Stimulated activated CD4-positive, alpha-beta T cell treated with anti-CD3 and anti-CD28 coated beads, Interleukin-1b, Interleukin-23, amount 100 ng/mL, for 48 hours (primary cell): ENCODE measurements around the gene MRPS6.
A peak's percentile ranks its signal among the peaks of the same experiment; 100 is the strongest.

Experiments used
- DNase-seq: peaks from one replicate; pipeline ENCODE4 v3.0.0-alpha.2; 2020

The MRPS6 gene

GRCh38 chr21:34072145-34073031, 990 bp upstream of the MRPS6 start:
- DNase-seq = peak; percentile 14

DNA sequence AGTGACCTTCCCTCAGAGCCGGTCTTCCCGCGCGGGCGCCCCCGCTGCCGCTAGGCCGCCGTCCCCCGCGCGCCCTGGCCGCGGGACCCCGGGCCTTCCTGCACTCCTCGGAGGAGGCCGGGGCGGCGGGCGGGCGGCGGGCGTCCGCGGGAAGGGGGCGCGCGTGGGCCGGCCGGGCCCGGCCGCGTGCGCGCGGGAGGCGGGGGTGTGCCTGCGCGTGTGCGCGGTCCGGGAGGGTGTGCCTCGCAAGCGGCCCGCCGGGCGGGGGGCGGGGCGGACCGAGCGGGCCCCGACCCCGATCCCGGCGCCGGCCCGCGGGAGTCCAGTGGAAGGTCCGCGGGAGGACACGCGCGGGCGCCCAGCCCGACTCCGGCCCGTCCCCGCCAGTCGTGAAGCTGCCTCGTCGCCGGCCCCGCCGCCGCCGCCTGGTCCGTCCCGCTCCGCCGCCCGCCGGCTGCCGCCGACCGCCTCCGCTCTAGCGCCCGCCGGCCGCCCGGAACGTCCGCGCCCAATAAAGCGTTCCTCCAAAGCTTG, 438 bp downstream of the MRPS6 start:
- no peak for DNase-seq

DNA sequence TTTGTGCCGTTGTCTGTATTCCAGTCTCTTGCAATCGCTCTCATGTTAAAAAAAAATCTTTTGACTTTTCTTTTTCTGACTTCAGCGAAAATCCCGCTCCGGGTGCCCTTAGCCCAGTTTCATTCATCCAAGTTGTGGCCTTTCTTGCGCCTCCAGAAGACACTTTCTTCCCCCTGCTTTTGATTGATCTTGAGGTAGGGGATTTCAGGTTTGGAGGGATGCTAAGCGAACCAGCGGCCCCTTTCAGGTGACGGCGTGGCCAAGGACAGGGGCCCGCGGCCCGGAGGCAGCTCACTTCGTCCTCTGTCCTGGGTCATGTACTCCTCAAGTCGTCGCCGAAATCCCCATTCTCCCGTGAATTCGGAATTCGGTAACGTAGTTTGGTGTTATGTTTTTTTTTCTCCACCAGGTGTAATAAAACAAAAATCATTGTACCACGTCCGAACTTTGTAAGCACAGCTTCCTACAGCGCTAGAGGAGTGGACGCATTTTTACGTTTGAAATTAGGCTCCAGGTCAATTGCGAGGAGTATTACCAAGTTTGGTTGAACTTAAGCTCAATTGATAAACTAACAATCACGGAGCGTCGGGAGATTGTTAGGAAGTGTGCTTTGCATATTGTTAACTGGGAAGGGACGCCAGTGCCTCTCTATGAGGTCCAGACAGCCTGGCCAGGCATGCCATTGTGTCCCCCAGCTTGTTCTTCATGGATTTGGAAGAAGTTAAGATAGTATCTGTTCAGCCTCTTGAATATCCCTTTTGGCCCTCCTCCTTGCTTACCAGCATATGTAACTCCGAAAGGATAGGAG, 1.1 kb downstream of the MRPS6 start:
- DNase-seq = no peak

- DNase-seq = no peak
These were observed 1.7 kb downstream of the MRPS6 start for GRCh38 chr21:34075091-34075425.

GRCh38 chr21:34075760-34076660, 2.6 kb downstream of the MRPS6 start:
- no peak for DNase-seq

GRCh38 chr21:34076835-34077234, 3.5 kb downstream of the MRPS6 start:
- no peak for DNase-seq

GRCh38 chr21:34077888-34078287, 4.5 kb downstream of the MRPS6 start:
- DNase-seq = no peak

- no peak for DNase-seq
These were observed 5.5 kb downstream of the MRPS6 start for GRCh38 chr21:34078915-34079314.

DNA sequence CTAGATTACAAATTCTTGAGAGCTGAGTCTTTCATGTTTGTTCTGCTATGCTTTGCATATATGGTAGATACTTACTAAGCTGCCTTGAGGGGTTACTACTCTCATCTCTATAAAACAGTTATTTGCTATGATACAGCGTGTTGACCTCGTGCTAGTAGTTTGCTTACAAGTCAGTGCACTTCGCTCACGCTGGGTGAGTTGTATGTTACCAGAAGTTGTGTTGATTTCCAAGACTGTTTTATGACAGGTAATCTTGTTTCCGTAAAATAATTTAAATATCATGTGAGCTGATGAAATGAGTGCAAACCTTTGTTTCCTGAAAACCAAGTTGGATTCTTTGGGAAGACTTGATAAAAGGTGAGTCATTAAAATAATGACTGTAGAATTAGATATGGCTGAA, 7.3 kb downstream of the MRPS6 start:
- no peak for DNase-seq

DNA sequence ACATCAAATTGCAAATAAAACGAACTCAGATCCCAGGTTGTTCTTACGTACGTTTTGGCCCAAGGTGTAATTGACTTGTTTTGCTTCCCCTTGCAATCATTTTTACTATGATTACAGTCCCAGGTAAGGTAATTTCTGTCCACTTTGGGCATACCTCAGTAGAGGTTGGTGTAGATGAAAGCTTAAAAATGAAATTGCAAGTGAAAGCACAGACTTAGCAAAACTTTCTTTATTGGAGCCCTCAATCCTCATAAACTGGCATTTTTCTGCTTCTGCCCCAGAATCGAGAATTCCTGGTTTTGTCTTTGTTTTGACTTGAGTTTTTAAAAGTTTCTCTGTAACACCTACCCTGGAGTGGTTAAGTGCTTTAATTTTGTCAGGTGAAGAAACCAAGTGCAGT, 9.4 kb downstream of the MRPS6 start:
- no peak for DNase-seq

DNA sequence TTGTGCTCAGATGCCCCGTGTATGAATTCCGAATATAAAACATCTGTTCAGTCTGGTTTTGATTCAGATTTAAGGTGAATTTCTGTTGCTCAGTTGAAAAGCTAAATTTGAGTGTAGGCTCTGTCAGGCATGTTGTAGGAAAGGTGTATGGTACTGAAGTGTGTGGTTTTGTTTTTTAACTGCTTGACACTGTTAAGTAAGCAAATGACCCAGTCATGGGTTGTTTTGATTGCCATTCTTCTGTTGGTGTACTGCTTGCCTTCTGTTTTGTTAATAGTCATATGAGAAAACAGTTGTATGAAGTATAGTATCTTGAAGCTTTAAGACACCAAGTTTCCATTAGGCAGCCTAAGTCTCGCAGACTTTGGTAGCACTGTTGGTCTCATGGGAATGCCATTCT, 10.0 kb downstream of the MRPS6 start:
- DNase-seq = no peak

GRCh38 chr21:34085129-34085528, 11.8 kb downstream of the MRPS6 start:
- DNase-seq = no peak

- no peak for DNase-seq
These were observed 13.5 kb downstream of the MRPS6 start for GRCh38 chr21:34086887-34087306.

DNA sequence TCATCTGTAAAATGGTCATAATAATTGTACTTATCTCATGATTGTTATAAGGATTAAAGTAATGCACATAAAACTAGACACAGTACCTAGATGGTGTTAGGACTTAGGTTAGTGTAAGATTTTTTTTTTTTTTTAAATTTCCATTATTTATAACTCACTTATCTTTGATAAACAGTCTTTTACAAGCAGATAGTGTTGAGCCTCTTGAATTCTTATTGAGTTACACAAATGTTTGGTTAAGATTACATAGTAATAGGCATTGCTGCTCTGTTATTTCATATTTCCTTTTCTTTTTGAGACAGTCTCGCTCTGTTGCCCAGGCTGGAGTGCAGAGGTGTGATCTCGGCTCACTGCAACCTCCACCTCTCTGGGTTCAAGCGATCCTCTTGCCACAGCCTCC, 15.4 kb downstream of the MRPS6 start:
- no peak for DNase-seq

GRCh38 chr21:34091032-34091431, 17.7 kb downstream of the MRPS6 start:
- DNase-seq = no peak

- no peak for DNase-seq
These were observed 18.2 kb downstream of the MRPS6 start for GRCh38 chr21:34091607-34092006.

DNA sequence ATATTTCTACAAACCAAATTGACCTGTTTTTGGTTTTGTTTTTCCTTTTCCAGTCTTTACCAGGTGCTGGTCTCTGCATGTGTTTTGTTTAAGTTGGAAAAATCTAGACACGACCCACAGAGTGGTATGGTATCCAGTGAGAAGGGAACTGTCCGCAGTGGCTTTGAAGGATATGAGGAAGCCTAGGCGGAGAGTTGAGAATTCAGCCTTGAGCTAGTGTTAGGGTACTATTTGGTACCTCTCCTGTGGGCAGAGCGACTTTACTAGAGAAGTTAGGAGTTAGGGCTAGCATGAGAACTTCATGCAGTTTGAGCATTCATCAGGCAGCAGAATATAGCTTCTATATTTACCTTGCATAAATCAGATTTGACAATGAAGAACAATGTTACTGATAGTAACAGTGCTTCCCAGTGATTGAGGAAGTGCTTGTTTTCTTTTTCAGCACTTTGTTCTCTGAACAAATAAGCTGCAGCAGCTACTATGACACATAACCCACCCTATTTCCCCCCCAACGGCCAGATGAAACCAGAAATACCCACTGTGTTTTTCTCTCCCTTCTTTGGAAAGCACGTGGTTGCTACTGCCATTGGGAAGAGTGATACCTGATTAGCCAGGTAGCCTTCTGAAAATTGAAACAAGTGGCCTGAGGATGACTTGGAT, 19.0 kb downstream of the MRPS6 start:
- no peak for DNase-seq

DNA sequence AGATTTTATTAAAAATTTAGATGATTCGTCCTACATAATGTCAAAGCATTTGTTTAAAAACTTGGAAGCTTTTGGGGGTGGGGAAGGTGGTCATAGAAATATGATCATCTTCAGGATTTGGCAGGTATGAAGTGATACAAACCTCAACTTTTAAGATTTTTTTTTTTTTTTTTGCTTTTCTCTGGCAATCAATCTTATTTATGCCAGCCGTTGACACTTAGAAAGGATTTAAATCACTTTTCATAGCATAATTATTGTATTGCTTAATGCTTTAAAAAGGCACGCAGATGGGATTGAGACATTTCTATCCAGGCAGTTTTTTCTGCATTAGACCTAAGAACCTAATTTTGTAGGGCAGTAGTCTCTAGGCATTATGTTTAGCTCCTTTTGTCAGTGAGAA, 19.7 kb downstream of the MRPS6 start:
- no peak for DNase-seq

- no peak for DNase-seq
These were observed 21.6 kb downstream of the MRPS6 start for GRCh38 chr21:34094949-34095348.

- no peak for DNase-seq
These were observed 24.1 kb downstream of the MRPS6 start for GRCh38 chr21:34097442-34097841.

DNA sequence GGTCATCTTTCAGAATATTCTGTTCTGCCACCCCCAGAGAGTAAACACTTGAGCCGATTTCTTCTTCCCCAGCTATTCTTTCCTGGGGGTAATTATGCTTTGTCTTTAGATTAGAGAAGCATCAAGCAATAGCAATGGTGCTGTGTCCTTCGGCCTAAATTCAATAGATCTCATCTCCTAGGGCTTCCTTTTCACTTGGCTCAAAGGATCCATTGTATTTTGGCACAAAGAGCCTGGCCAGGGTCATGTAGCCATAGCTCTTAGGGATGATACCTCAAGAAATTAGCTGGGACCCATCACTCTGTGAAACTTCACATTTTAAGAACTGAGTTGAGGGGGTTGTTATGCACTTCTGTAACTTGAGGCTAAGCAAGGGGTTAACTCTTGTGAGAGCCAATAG, 27.0 kb downstream of the MRPS6 start:
- DNase-seq = no peak

GRCh38 chr21:34100790-34101189, 27.4 kb downstream of the MRPS6 start:
- DNase-seq = no peak
